Esophagus squamous epithelium (tissue), 5 donors: Measurements from ENCODE around the gene ADCY5. TPM values are rescaled to one million over a fixed set of nuclear protein-coding genes. Genes with fewer than 3 reads are reported as not detected.

Experiments used
- DNase-seq: peaks from one replicate; lab custom pipeline; 2025; lab: John Stamatoyannopoulos, UW
- H3K27ac ChIP-seq, 4 donors: fragments of 200-600 bp; sonication (generic); one replicate each; pipeline ENCODE4 v1.5.1; 2016 to 2019; ENCODE audit warnings: mild to moderate bottlenecking in 1 of 4
- H3K27me3 ChIP-seq, 4 donors: fragments of 200-600 bp; sonication (generic); 1 replicate in 3 of 4; 2 replicates in 1 of 4; pipeline versions ENCODE4 v1.5.1 to v1.6.0; 2017 to 2021; ENCODE audit warnings: antibody characterized with exemption in 1 of 4
- H3K36me3 ChIP-seq, 3 donors: fragments of 200-600 bp; sonication (generic); one replicate each; pipeline ENCODE4 v1.5.1; 2016 to 2019
- H3K4me1 ChIP-seq, 3 donors: fragments of 200-600 bp; sonication (generic); one replicate each; pipeline ENCODE4 v1.5.1; 2017 to 2019
- H3K4me3 ChIP-seq, 4 donors: fragments of 200-600 bp; sonication (generic); 1 replicate in 3 of 4; 2 replicates in 1 of 4; pipeline ENCODE4 v1.5.1; 2016 to 2019; ENCODE audit warnings: mild to moderate bottlenecking in 2 of 4, moderate library complexity in 1 of 4
- H3K9me3 ChIP-seq, 3 donors: fragments of 200-600 bp; sonication (generic); one replicate each; pipeline ENCODE4 v1.5.1; 2016 to 2019
- CTCF ChIP-seq, 6 experiments: fragments of 450-650 bp in 4 of 6; fragments of 200-600 bp in 2 of 6; sonication (generic) in 2 of 6; IDR thresholded peaks; one replicate each; pipeline ENCODE4 v1.5.1; 2016 to 2019; ENCODE audit warnings: antibody characterized with exemption in 6 of 6, mild to moderate bottlenecking in 4 of 6, moderate library complexity in 4 of 6
- POLR2A ChIP-seq, 4 donors: fragments of 450-650 bp; IDR thresholded peaks; one replicate each; pipeline ENCODE4 v1.6.1; 2017; ENCODE audit warnings: antibody characterized with exemption in 4 of 4, mild to moderate bottlenecking in 4 of 4, moderate library complexity in 3 of 4
- WGBS, 2 donors: methylation state at CpG; one replicate each; pipeline ENCODE4 v1.1.5; 2018; 5-methylcytosine and 5-hydroxymethylcytosine counted together
- intact Hi-C: fragments of 100-400 bp; cut with DNase I; formaldehyde crosslinking; loops from one replicate; pipeline ENCODE4 v1.15.0; 2022
- total RNA-seq, 4 donors: library from RNA; depleted of rRNA; stranded (reverse); fragments of >200 nt; gene quantifications; one replicate each; pipeline ENCODE4 v1.1.0, GENCODE V29; 2016
- donor health status: DM: yes; HTN: yes; CAD: no.

Gene ADCY5
- 10 to 100 TPM in 1 of 4 donors, 1 to 10 TPM in 2, under 1 TPM in 1; 0.72 to 17.4 (median 5.3) TPM for total RNA-seq

- TF ChIP-seq POLR2A (IDR thresholded peaks at IDR 0.05): no peak
- TF ChIP-seq CTCF (IDR thresholded peaks at IDR 0.05): no peak
- WGBS, 2 donors: 5% methylated on average over 15 of the region's 67 CpGs; no CpG with 5 or more reads in 1 of the 2 donors
- DNase-seq: no peak
- Histone ChIP-seq H3K4me3 (peak within 1 kb of the TSS; percentile 40 to 78 (median 56)), H3K27me3 (peaks cover 0 to 69% (median 4%) of the 10 kb centered on the region in 4 donors), H3K4me1 (peaks cover 12 to 38% (median 21%) of the 10 kb centered on the region in 3 donors), H3K27ac (peak within 1 kb of the TSS; percentile 64 to 91 (median 82)), H3K36me3 (no peaks in the 10 kb centered on the region), H3K9me3 (no peaks in the 10 kb centered on the region)
- intact Hi-C loops: loop anchor here (2.0 kb wide), 1 partner anchor 40 kb away; no protein-coding TSS in a partner anchor
These were observed at the start of gene ADCY5 for GRCh38 chr3:123448536-123449101. ADCY5 (minus strand) TSS chr3:123449090; CDS start chr3:123448545, 545 bp downstream.

- no peak overlapping the region for H3K27ac ChIP-seq
- peaks cover 0 to 2% (median 0%) of the 10 kb centered on the region in 3 donors for H3K4me1 ChIP-seq
- H3K9me3 ChIP-seq: no peaks in the 10 kb centered on the region
- no peak overlapping the region for H3K4me3 ChIP-seq
- intact Hi-C loops: no loop called here
- TF ChIP-seq CTCF (IDR thresholded peaks at IDR 0.05) (no peak), POLR2A (IDR thresholded peaks at IDR 0.05) (no peak)
- no peak for DNase-seq
- no peaks in the 10 kb centered on the region for H3K27me3 ChIP-seq
- peaks cover 0 to 82% (median 4%) of the 10 kb centered on the region in 3 donors for H3K36me3 ChIP-seq
- WGBS, 2 donors: 78% methylated on average over 4 of the region's 4 CpGs
These were observed 45.0 kb upstream of the ADCY5 start for GRCh38 chr3:123493912-123494311.

DNA sequence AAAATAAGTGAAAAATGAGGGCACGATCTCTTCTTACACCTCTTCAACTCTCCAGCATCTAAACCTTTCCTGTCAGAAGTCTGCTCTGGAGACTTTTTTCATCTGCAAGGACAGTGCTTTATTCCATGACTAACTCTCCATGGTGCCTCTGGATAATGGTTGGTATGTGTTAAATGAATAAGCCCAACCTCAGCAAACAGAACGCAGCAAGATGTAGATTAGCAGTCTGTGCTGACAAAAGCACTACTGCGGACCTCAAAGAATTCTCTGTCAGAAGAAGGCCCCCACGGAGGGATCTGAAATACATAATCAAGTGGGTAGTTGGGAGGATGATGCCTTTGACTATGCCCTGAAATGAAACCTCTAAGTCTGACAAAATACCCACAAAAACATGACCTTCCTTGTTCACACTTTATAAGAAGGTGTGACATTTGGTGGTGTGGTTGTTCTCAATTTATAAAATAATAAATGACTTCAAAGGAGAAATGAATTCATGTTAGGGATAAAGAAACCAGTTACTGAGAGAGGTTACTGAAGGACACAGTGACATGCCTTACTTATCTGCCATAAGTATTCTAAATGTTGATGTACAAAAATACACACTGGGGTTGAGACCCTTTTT is 43.2 kb upstream of the ADCY5 start:
- Histone ChIP-seq H3K4me3 (no peak overlapping the region), H3K36me3 (peaks cover 0 to 64% (median 0%) of the 10 kb centered on the region in 3 donors), H3K4me1 (no peaks in the 10 kb centered on the region), H3K9me3 (no peaks in the 10 kb centered on the region), H3K27ac (no peak overlapping the region), H3K27me3 (no peaks in the 10 kb centered on the region)
- intact Hi-C loops: no loop called here
- TF ChIP-seq POLR2A (IDR thresholded peaks at IDR 0.05) (no peak), CTCF (IDR thresholded peaks at IDR 0.05) (no peak)
- no peak for DNase-seq
- WGBS, 2 donors: 83% methylated on average over 4 of the region's 4 CpGs

DNA sequence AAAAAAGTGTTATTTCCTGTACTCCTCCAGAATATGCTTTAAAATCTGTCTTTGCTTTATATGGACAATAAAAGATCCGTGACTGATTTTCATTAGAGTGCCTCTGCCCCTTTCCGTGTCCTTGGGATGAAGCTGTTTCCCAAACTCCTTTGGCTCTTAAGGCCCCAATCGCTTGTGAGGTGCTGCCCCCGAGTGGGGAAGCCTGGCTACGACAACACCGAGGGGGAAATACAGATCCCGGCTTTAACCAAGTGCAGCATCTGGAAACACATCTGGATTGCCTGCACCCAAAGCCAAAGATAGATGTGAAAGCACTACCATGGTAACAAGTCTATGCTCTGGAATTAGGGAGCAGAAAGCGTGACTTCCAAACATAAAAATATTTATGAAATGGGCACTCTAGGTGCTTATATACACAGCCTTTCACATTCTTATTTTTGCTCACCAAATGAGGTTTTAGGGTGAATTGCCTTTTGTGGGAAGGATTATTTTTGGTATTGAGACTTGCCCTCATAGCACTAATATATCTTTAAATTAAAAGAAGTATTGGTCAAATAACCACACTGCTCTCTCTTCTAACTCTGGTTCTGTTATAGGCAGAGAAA is 40.6 kb upstream of the ADCY5 start:
- no peaks in the 10 kb centered on the region for H3K27me3 ChIP-seq
- H3K9me3 ChIP-seq: no peaks in the 10 kb centered on the region
- H3K4me3 ChIP-seq: no peak overlapping the region
- H3K36me3 ChIP-seq: peaks cover 0 to 40% (median 0%) of the 10 kb centered on the region in 3 donors
- 10 to 17% methylated on average over 5 to 7 of the region's 8 CpGs for WGBS, 2 donors
- no peaks in the 10 kb centered on the region for H3K4me1 ChIP-seq
- peak overlapping the region in 3 of 4 donors; percentile 18 to 54 (median 45) for H3K27ac ChIP-seq
- intact Hi-C loops: loop anchor here (2.0 kb wide), 2 partner anchors 41 to 161 kb away; partner anchors contain the start of gene ADCY5
- no peak for DNase-seq
- no peak for TF ChIP-seq POLR2A (IDR thresholded peaks at IDR 0.05)
- peak; percentile 31 to 85 (median 76) for TF ChIP-seq CTCF (IDR thresholded peaks at IDR 0.05)
